ENCODE measurements around the gene ASIC3. TPM values are rescaled to one million over a fixed set of nuclear protein-coding genes. Genes with fewer than 3 reads are reported as not detected.

Gene ASIC3
- total RNA-seq, 2 donors from 2014 or later = 2.5 to 3.0 TPM

GRCh38 chr7:151053096-151053495 lies 4.8 kb downstream of the ASIC3 start:
- H3K4me1 ChIP-seq (ENCODE audit: control insufficient read depth, insufficient read depth, low read length) = no peaks in the 10 kb centered on the region
- H3K9ac ChIP-seq (ENCODE audit: extremely low read depth, low read length, poor library complexity, severe bottlenecking) = no peak overlapping the region
- H3K36me3 Mint-ChIP-seq (ENCODE audit: low read depth) = peaks cover 7% of the 10 kb centered on the region
- no peaks in the 10 kb centered on the region for H3K9me3 Mint-ChIP-seq
- no peaks in the 10 kb centered on the region for H3K9me3 ChIP-seq (ENCODE audit: control insufficient read depth, low read length)
- WGBS, 2 experiments (ENCODE audit: insufficient coverage in 1 of 2, insufficient read length in 1 of 2) = 84 to 100% methylated on average over 1 to 3 of the region's 4 CpGs
- no peak overlapping the region for H3K4me3 Mint-ChIP-seq
- H3K27ac Mint-ChIP-seq = no peak overlapping the region
- no peak overlapping the region for H3K27ac ChIP-seq (ENCODE audit: low read depth, low read length)
- TF ChIP-seq CTCF (conservative IDR thresholded peaks at IDR 0.05) = no peak
- no peak for DNase-seq
- H3K36me3 ChIP-seq (ENCODE audit: control insufficient read depth, insufficient read depth, low read length) = no peaks in the 10 kb centered on the region
- peaks cover 11% of the 10 kb centered on the region for H3K4me1 Mint-ChIP-seq
- H3K27me3 ChIP-seq (ENCODE audit: control insufficient read depth, insufficient read depth, low read length, poor library complexity, severe bottlenecking) = peaks cover 31% of the 10 kb centered on the region
- H3K27me3 Mint-ChIP-seq (ENCODE audit: insufficient read depth) = peaks cover 54% of the 10 kb centered on the region
- no peak overlapping the region for H3K4me3 ChIP-seq (ENCODE audit: low read length)

- peaks cover 7% of the 10 kb centered on the region for H3K36me3 Mint-ChIP-seq (ENCODE audit: low read depth)
- Histone ChIP-seq H3K36me3 (ENCODE audit: control insufficient read depth, insufficient read depth, low read length) (no peaks in the 10 kb centered on the region), H3K4me3 (ENCODE audit: low read length) (no peak overlapping the region), H3K27ac (ENCODE audit: low read depth, low read length) (no peak overlapping the region), H3K27me3 (ENCODE audit: control insufficient read depth, insufficient read depth, low read length, poor library complexity, severe bottlenecking) (peaks cover 31% of the 10 kb centered on the region), H3K4me1 (ENCODE audit: control insufficient read depth, insufficient read depth, low read length) (peaks cover 5% of the 10 kb centered on the region), H3K9ac (ENCODE audit: extremely low read depth, low read length, poor library complexity, severe bottlenecking) (no peak overlapping the region), H3K9me3 (ENCODE audit: control insufficient read depth, low read length) (no peaks in the 10 kb centered on the region)
- no peak overlapping the region for H3K4me3 Mint-ChIP-seq
- H3K27me3 Mint-ChIP-seq (ENCODE audit: insufficient read depth) = peaks cover 51% of the 10 kb centered on the region
- no peak overlapping the region for H3K27ac Mint-ChIP-seq
- no peak for TF ChIP-seq CTCF (conservative IDR thresholded peaks at IDR 0.05)
- WGBS, 2 experiments (ENCODE audit: insufficient coverage in 1 of 2, insufficient read length in 1 of 2) = 87 to 90% methylated on average over 3 to 8 of the region's 8 CpGs
- no peaks in the 10 kb centered on the region for H3K9me3 Mint-ChIP-seq
- DNase-seq = no peak
- peaks cover 17% of the 10 kb centered on the region for H3K4me1 Mint-ChIP-seq
Measured at GRCh38 chr7:151053751-151054150, 5.4 kb downstream of the ASIC3 start.

GRCh38 chr7:151056283-151056665 lies 7.9 kb downstream of the ASIC3 start:
- Mint-ChIP-seq H3K36me3 (ENCODE audit: low read depth) (peaks cover 7% of the 10 kb centered on the region), H3K27me3 (ENCODE audit: insufficient read depth) (peaks cover 28% of the 10 kb centered on the region), H3K4me3 (peak overlapping the region; percentile 84), H3K4me1 (peaks cover 27% of the 10 kb centered on the region), H3K9me3 (no peaks in the 10 kb centered on the region), H3K27ac (no peak overlapping the region)
- H3K36me3 ChIP-seq (ENCODE audit: control insufficient read depth, insufficient read depth, low read length) = no peaks in the 10 kb centered on the region
- no peak for DNase-seq
- 85 to 100% methylated on average over 2 to 6 of the region's 6 CpGs for WGBS, 2 experiments (ENCODE audit: insufficient coverage in 1 of 2, insufficient read length in 1 of 2)
- H3K27me3 ChIP-seq (ENCODE audit: control insufficient read depth, insufficient read depth, low read length, poor library complexity, severe bottlenecking) = peaks cover 12% of the 10 kb centered on the region
- peak overlapping the region; percentile 94 for H3K4me3 ChIP-seq (ENCODE audit: low read length)
- TF ChIP-seq CTCF (conservative IDR thresholded peaks at IDR 0.05) = no peak
- peaks cover 11% of the 10 kb centered on the region for H3K4me1 ChIP-seq (ENCODE audit: control insufficient read depth, insufficient read depth, low read length)
- no peak overlapping the region for H3K9ac ChIP-seq (ENCODE audit: extremely low read depth, low read length, poor library complexity, severe bottlenecking)
- H3K27ac ChIP-seq (ENCODE audit: low read depth, low read length) = no peak overlapping the region
- H3K9me3 ChIP-seq (ENCODE audit: control insufficient read depth, low read length) = no peaks in the 10 kb centered on the region

All from endodermal cell (in vitro differentiated cells).